Fibroblast of skin of back (primary cell): ENCODE results near the gene PPEF2.

ENCODE experiments used
- DNase-seq: peaks from one replicate; pipeline ENCODE4 v3.0.0-alpha.2; 2013

The PPEF2 gene

DNA sequence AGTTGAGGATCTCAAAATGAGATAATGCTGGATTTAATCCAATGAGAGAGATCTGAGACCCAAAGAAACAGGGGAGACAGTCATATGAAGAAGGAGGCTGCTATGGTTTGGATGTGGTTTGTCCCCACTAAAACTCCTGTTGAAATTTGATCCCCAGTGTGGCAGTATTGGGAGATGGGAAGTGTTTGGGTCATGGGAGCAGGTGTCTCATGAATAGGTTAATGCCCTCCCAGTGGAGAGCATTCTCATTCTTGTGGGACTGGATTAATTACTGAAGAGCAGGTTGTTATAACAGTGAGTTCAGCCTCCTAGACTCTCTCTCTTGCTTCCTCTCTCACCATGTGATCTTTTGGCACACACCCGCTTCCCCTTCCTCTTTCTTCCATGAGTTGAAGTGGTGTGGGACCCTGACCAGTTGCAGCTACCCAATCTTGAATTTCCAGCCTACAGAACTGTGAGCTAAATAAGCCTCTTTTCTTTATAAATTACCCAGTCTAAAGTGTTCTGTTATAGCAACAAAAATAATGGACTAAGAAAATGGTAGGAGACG lies 70.3 kb downstream of the PPEF2 start:
- DNase-seq, result no peak

DNA sequence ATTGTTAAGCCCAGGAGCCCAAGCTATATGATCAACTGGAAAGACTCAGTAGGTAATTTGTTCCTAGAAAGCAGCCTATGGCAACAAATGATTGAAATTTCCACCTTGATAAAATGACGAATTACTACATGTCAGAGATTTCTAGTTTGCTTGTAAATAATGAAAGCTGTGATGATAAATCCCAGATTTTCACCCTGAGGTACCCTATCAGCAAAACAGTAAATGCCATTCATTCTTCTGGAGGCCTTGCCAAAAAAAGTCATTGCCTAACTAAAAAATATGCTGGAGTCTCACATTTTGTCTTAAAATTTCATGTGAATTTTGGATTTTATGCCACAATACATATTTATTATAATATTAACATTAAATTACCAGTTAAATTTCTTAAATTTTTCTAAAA lies 71.3 kb downstream of the PPEF2 start:
- DNase-seq, result no peak

DNA sequence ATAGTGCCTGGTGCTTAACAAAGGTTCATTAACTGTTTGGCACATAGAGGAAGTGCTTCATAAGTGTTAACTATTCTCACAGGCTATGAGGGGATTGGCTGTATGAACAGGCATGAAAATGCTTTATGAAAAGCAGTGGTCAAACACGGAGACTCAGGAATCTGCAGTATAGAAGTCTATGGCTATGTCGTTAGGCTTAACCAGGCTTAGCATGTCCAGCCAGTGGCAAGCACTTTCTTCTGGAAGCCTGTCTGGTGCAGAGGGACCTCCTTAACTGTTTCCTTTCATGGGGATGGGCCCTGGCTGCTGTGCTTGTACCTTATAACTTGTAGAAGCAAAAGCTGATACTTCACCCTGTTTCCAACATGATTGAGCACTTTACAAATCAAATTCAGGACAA lies 78.4 kb downstream of the PPEF2 start:
- DNase-seq, result no peak

DNA sequence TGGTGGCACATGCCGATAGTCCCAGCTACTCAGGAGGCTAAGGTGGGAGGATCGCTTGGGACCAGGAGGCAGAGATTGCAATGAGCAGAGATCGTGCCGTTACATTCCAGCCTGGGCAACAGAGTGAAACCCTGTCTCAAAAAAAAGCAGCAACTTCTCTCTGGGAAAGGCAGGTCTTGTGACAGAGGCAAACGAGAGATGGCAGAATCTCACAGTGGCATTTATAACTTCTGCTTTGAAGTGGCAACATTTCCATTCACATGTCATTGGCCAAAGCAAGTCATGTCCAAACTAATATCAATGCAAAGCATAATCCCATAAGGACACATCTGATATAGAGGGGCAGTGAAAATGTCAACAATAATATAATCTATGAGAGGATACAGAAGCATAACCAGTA lies 79.8 kb downstream of the PPEF2 start:
- no peak for DNase-seq

DNA sequence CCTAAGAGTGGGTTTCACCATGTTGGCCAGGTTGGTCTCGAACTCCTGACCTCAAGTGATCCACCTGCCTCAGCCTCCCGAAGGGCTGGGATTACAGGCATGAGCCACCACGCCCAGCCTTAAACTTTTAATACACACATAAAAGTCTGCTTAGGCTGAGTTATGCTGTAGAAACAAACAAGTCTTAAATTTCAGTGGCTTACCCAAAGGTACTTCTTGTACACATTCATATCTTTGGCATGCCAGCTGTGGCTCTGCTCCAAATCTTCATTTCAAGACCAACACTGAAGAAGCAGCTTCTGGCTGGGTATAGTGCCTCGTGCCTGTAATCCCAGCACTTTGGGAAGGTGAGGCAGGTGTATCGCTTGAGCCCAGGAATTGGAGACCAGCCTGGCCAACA lies 80.3 kb downstream of the PPEF2 start:
- DNase-seq, result peak; percentile 33

DNA sequence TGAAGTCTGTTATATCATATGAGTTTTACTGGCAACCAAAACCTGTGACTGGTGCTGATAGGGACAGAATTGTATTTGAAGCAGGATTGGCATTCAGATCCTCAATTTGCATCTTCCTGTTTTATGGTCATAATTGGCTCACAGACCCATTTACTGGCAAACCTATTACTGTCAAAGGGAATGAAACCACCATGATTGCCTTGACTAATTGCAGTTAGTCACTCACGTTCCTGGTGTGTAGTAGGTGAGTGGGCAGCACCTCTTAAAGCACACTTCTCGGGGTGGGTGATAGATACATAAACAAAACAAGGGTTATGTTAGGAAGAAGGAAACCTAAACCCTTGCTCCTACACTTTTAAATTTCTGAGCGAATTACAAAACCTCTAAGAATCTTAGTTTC lies 81.0 kb downstream of the PPEF2 start:
- no peak for DNase-seq

DNA sequence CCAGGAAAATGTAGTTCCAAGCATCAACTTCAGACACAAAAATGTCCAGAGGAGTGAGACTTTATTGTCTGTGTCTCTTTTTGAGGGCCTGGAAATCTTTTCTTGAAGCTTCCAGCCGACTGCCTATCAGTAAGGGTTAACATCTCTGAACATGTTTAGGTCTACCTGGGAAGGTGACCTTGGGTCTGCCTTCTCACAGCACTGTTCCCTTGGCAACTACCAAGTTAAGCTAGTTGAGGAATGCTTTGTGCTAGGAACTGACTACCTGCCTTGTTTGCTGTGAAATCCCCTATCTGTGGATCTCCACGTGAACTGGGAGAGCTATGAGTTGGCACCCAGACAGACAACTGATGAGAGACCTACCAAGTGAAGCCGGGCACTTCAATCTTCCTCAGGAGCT lies 81.6 kb downstream of the PPEF2 start:
- DNase-seq, result no peak

DNA sequence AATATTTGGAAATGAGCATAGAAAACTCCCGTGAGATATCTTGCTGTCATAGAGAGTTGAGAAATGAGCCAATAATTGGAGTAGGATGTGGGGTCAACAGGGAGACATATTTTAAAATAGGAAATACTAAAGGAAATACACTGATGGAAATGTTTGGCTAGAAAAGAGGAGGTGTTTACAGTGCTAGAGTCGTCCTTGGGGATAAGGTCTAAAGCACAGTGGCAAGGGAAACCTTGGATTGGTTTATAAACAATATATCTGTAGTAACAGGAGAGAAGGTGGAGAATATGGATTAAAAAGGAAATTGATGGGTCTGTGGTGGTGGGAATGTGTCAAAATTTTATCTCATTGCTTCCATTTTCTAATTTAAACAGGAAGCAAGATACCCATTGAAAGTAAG lies 82.1 kb downstream of the PPEF2 start:
- DNase-seq, result no peak

DNA sequence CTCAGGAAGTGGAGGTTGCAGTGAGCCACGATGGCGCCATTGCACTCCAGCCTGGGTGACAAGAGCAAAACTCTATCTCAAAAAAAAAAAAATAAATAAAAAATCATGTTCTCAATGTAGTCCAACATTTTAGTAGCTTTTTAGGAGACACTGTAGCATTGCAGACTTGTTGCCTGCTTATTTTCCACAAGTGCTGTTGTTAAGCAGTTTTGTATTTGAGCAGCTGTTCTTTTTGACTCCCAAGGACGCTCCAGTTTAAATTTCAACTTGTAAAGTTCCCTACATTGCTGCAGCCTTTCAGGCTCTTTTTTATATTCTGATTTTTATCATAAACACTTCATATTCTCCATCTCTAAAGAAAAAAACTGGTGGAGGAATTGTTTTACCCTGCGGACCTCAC lies 83.1 kb downstream of the PPEF2 start:
- DNase-seq, result no peak

DNA sequence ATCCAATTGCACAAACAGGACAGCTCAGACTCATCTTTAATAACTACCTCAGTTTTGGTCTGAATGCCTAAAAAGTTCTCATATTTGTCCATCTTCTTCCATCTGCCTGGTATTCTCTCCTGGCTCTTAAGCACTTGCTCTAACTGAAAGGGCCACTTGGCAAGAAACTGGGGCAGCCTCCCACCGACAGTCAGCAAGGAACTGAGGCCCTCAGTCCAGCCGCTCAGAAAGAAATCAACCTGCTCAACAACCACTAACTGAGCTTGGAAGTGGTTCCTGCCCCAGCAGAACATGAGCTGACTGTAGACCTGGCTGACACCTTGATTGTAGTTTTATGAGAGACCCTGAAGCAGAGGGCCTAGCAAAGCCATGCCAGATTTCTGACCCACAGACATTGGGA lies 84.4 kb downstream of the PPEF2 start:
- no peak for DNase-seq
